HepG2 (cell line): ENCODE data around the gene DOK4. TPM values are rescaled to one million over a fixed set of nuclear protein-coding genes. Genes with fewer than 3 reads are reported as not detected.

Experiments used
- polyA plus RNA-seq, 8 experiments: library from polyadenylated mRNA; depleted of rRNA in 3 of 8; stranded (reverse) in 7 of 8; unstranded in 1 of 8; fragments of >200 nt; fragmentation: Illumina TruSeq in 4 of 8; extraction: Trizol in 4 of 8; gene quantifications; 2 replicates each; pipeline versions ENCODE4 v1.2.1 to v1.2.3, GENCODE V29; 2011 to 2016; ENCODE audit warnings: low read depth in 4 of 8, missing spikeins in 1 of 8, mixed read lengths in 1 of 8; ENCODE audit not compliant: insufficient read depth in 1 of 8
- total RNA-seq, 5 experiments: library from RNA; depleted of rRNA; stranded (reverse); fragments of >200 nt; fragmentation: Illumina TruSeq; extraction: Trizol; gene quantifications; 2 replicates each; pipeline ENCODE4 v1.2.3, GENCODE V29; 2016; ENCODE audit warnings: low read depth in 1 of 5

Gene DOK4
- total and polyA plus RNA-seq, 2 of the 13 experiments (the other 11 are each of a cell fraction or from before 2014, with no cell fraction given) = 52.7 to 70.0 TPM

Other genes with a start within 250 kb of the DOK4 start
- gene ARL2BP, start 241.2 kb downstream of the DOK4 start, total RNA-seq (2016; rRNA removed; fragmentation: Illumina TruSeq; extraction: Trizol) = 67.6 and 97.1 TPM in 2 replicates
- gene ARL2BP, start 241.2 kb downstream of the DOK4 start, polyA plus RNA-seq (2011; rRNA removed) = 50.8 and 64.3 TPM in 2 replicates
- 39.5 and 60.6 TPM in 2 replicates for gene PLLP, start 201.8 kb downstream of the DOK4 start, total RNA-seq (2016; rRNA removed; fragmentation: Illumina TruSeq; extraction: Trizol)
- 127 and 160 TPM in 2 replicates for gene PLLP, start 201.8 kb downstream of the DOK4 start, polyA plus RNA-seq (2011; rRNA removed)
- 0.06 TPM in 1 of 2 replicates, not detected in the other for gene CCL22, start 127.7 kb downstream of the DOK4 start, total RNA-seq (2016; rRNA removed; fragmentation: Illumina TruSeq; extraction: Trizol)
- gene CCL22, start 127.7 kb downstream of the DOK4 start, polyA plus RNA-seq (2011; rRNA removed) = 0.04 TPM in 1 of 2 replicates, not detected in the other
- 23.4 and 57.3 TPM in 2 replicates for gene CX3CL1, start 114.0 kb downstream of the DOK4 start, total RNA-seq (2016; rRNA removed; fragmentation: Illumina TruSeq; extraction: Trizol)
- gene CX3CL1, start 114.0 kb downstream of the DOK4 start, polyA plus RNA-seq (2011; rRNA removed) = 60.8 and 96.8 TPM in 2 replicates
- not detected in 2 replicates for gene CCL17, start 81.7 kb downstream of the DOK4 start, total RNA-seq (2016; rRNA removed; fragmentation: Illumina TruSeq; extraction: Trizol)
- gene CCL17, start 81.7 kb downstream of the DOK4 start, polyA plus RNA-seq (2011; rRNA removed) = not detected in 2 replicates
- gene CIAPIN1, start 39.1 kb downstream of the DOK4 start, total RNA-seq (2016; rRNA removed; fragmentation: Illumina TruSeq; extraction: Trizol) = 89.7 and 113 TPM in 2 replicates
- 62.4 and 69.3 TPM in 2 replicates for gene CIAPIN1, start 39.1 kb downstream of the DOK4 start, polyA plus RNA-seq (2011; rRNA removed)
- gene COQ9, start 39.0 kb downstream of the DOK4 start, total RNA-seq (2016; rRNA removed; fragmentation: Illumina TruSeq; extraction: Trizol) = 57.5 and 62.0 TPM in 2 replicates
- gene COQ9, start 39.0 kb downstream of the DOK4 start, polyA plus RNA-seq (2011; rRNA removed) = 104 and 108 TPM in 2 replicates
- 104 and 146 TPM in 2 replicates for gene POLR2C, start 23.8 kb downstream of the DOK4 start, total RNA-seq (2016; rRNA removed; fragmentation: Illumina TruSeq; extraction: Trizol)
- gene POLR2C, start 23.8 kb downstream of the DOK4 start, polyA plus RNA-seq (2011; rRNA removed) = 199 and 216 TPM in 2 replicates
- 0.91 and 2.1 TPM in 2 replicates for gene CCDC102A, start 50.1 kb upstream of the DOK4 start, total RNA-seq (2016; rRNA removed; fragmentation: Illumina TruSeq; extraction: Trizol)
- gene CCDC102A, start 50.1 kb upstream of the DOK4 start, polyA plus RNA-seq (2011; rRNA removed) = 2.7 and 2.8 TPM in 2 replicates
- not detected in 2 replicates for gene ADGRG5, start 56.1 kb upstream of the DOK4 start, total RNA-seq (2016; rRNA removed; fragmentation: Illumina TruSeq; extraction: Trizol)
- 0.01 TPM in 1 of 2 replicates, not detected in the other for gene ADGRG5, start 56.1 kb upstream of the DOK4 start, polyA plus RNA-seq (2011; rRNA removed)
- gene ADGRG1, start 142.1 kb upstream of the DOK4 start, total RNA-seq (2016; rRNA removed; fragmentation: Illumina TruSeq; extraction: Trizol) = 2.8 and 5.9 TPM in 2 replicates
- gene ADGRG1, start 142.1 kb upstream of the DOK4 start, polyA plus RNA-seq (2011; rRNA removed) = 2.7 and 3.3 TPM in 2 replicates
- gene ADGRG3, start 181.8 kb upstream of the DOK4 start, total RNA-seq (2016; rRNA removed; fragmentation: Illumina TruSeq; extraction: Trizol) = 1.0 and 2.7 TPM in 2 replicates
- 11.8 and 13.6 TPM in 2 replicates for gene ADGRG3, start 181.8 kb upstream of the DOK4 start, polyA plus RNA-seq (2011; rRNA removed)
- 2.7 and 3.4 TPM in 2 replicates for gene DRC7, start 208.3 kb upstream of the DOK4 start, total RNA-seq (2016; rRNA removed; fragmentation: Illumina TruSeq; extraction: Trizol)
- 3.4 and 3.5 TPM in 2 replicates for gene DRC7, start 208.3 kb upstream of the DOK4 start, polyA plus RNA-seq (2011; rRNA removed)
- gene KATNB1, start 249.3 kb upstream of the DOK4 start, total RNA-seq (2016; rRNA removed; fragmentation: Illumina TruSeq; extraction: Trizol) = 25.2 and 31.5 TPM in 2 replicates
- gene KATNB1, start 249.3 kb upstream of the DOK4 start, polyA plus RNA-seq (2011; rRNA removed) = 39.8 and 43.5 TPM in 2 replicates